Stimulated activated CD4-positive, alpha-beta T cell treated with anti-CD3 and anti-CD28 coated beads, Interleukin-15, amount 100 ng/mL, for 24 hours (primary cell): ENCODE results near the gene NCBP3.
"Not testable (repeated sequence)": the region's sequence is repeated elsewhere in the genome, so short reads cannot be mapped to it uniquely, and the experiment has no call there.

Experiments
- DNase-seq: peaks from one replicate; pipeline ENCODE4 v3.0.0-alpha.2; 2020

NCBP3 gene

GRCh38 chr17:3809135-3809534, 36.9 kb downstream of the NCBP3 start:
- no peak for DNase-seq

DNA sequence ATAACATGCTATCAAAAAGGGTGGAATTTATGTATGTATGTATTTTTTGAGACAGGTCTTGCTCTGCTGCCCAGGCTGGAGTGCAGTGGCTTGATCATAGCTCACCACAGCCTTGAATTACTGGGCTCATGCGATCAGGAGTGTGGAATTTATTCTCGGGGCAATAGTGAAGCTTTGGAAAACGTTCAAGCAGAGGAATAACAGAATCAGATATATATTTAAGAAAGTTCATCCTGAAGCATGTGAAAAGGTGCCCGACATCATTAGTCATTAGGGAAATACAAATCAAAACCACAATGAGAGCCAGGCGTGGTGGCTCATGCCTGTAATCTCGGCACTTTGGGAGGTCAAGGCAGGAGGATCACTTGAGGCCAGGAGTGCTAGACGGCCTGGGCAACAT, 37.3 kb downstream of the NCBP3 start:
- no peak for DNase-seq

GRCh38 chr17:3805581-3805980, 40.5 kb downstream of the NCBP3 start:
- no peak for DNase-seq

GRCh38 chr17:3804503-3804931, 41.5 kb downstream of the NCBP3 start:
- peak; percentile 23 for DNase-seq

GRCh38 chr17:3803308-3803640, 42.8 kb downstream of the NCBP3 start:
- no peak for DNase-seq

DNA sequence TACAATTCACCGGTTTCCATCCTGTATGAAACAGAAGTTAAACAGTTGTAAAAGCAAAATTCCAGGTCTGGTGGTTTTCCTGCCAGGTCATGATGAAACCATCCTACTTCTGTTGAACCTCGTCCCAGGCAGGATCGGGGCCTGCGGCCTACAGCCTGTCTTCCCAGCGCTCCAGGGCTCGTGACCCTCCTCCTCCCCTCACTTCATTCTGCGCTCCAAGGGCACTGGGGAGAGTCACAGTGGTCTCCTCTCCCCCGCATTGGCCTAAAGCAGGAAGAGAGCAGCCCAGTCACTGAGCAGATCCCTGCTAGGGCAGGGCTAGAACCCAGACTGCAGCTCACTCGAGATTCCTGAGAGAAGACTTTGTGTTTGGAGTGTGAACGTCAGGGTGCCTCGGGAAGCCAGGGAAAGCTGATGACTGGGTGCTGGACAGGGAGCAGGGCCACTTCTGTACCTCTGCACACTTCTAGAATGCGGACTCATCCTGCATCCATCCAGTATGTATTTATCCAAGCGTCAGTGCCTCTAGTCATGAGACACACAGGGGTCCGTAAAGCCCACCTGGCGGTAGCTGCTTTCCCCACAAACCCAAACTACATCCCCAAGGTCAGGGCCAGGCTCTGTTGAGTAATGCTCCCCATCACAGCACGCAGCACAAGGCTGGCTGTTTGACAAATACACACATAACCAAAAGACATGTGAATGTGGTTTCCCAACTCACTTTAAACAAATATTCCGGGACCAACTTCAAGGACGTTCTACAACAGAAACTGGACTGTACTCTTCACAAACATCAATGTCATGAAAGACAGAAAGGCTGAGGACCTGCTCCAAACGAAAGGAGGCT, 43.4 kb downstream of the NCBP3 start:
- DNase-seq = no peak

GRCh38 chr17:3801792-3802191, 44.3 kb downstream of the NCBP3 start:
- DNase-seq = no peak

- no peak for DNase-seq
These were observed 44.7 kb downstream of the NCBP3 start for GRCh38 chr17:3801347-3801746.

DNA sequence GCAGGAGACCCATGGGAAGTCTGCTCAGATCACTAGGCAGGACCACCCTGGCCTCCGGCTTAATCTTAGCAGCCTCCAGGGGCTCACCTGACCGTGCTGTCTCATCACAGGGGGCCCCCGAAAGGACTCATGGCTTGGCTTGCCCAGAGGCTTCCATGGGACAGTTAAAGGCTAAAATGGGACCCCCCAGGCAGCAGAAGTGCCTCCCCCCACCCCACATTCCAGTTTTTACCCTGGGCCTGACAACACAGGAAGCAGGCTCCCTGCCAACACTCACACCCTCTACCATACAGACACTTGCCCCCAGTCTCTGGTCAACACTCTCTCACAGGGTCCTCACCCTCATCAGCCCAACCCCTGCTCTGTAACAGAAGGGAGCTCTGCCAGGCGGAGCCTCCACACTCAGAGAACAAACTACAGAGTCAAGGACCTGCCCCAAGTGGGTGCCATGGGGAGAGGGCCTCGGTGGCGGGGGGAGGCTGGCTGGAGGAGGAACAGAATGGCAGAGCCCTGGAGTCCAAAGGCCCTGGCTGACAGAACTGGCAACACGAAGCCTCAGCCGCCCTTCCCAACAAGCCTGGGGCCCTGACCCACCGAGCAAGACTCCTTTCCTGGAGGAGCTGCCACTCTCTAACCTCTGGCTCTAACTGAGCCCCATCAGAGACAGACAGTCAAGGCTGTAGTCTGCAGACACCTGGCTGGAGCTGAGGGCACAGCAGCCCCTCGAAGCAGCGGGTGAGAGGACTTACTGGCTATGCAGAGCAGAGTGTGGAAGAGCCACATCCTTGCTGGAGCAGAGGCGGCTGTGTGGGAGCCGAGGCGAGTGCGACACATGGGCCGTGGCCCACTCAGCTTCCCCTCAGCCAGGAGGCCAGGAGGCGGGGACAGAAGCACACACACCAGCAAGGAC, 45.4 kb downstream of the NCBP3 start, which contains the start of gene ITGAE:
TSS of gene ITGAE (minus strand) at position 827 of the 910 bp plus-strand sequence. CDS start at position 783, 44 bp downstream.
- DNase-seq = no peak

DNA sequence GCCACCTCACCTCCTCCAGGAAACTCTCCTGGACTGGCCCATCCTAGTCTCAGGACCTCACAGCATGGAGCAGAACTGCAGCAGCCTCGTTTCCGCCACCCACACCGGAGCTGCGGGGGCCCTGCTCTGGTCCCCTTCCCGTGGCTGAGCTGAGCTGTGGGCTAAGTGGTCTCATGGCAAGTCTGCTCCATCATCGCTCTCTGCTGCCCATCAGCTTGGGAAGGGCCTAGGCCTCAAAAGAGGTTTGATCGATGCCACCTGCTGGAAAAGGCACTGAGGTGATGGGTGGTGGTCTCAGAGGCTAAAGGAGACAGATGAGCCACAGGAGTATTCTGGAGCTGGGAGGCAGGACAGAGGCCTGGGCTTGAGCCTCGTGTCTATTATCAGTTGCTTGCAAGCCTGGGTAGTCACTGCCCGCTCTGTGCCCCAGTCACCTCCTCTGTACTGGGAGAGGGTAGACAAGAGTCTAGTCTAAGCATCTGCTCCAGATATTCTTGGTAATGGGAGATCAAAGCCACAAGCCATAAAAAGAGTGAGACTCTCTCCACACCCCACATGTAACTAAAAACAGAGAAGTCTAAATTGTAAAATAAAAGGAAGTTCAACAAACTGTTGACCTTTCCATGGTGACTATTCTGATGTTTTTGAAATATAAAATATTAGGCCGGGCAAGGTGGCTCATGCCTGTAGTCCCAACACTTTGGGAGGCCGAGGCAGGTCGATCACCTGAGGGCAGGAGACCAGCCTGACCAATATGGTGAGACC, 46.7 kb downstream of the NCBP3 start:
- DNase-seq = no peak

- no peak for DNase-seq
These were observed 47.5 kb downstream of the NCBP3 start for GRCh38 chr17:3798273-3799180.

- DNase-seq = peak; percentile 20
These were observed 49.2 kb downstream of the NCBP3 start for GRCh38 chr17:3796822-3797170.

DNA sequence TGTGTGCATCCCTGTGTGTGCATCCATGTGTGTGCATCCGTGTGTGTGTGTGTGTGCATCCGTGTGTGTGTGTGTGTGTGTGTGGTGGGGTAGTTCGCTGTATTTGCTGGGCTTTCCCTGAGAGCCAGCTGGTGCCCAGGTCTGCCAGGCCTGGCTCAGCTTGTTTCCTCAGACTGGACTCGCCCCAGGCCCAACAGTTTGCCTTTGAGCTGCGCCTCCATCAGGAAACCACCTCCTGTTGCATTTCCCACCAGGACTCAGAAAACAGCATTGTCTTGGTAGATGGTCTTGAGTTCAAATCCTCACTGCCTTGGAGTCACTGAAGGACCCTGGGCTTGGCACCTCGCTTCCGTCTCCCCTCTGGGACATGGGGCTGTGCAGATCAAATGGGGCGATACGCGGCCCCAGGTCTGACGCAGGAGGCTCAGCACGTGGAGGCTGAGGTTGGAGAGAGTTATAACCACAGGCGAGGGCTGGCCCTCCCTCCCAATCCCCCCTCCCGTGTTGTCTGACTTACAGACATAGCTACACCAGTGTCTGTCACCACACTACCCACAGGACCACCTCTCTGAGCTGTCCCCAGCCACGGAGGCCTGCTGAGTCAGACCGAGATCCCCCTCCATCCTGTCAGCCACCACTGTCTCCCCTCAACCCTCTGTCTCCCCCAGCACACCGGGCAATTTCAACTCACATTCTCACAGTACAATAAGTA, 49.8 kb downstream of the NCBP3 start:
- DNase-seq = peak; percentile 78

DNA sequence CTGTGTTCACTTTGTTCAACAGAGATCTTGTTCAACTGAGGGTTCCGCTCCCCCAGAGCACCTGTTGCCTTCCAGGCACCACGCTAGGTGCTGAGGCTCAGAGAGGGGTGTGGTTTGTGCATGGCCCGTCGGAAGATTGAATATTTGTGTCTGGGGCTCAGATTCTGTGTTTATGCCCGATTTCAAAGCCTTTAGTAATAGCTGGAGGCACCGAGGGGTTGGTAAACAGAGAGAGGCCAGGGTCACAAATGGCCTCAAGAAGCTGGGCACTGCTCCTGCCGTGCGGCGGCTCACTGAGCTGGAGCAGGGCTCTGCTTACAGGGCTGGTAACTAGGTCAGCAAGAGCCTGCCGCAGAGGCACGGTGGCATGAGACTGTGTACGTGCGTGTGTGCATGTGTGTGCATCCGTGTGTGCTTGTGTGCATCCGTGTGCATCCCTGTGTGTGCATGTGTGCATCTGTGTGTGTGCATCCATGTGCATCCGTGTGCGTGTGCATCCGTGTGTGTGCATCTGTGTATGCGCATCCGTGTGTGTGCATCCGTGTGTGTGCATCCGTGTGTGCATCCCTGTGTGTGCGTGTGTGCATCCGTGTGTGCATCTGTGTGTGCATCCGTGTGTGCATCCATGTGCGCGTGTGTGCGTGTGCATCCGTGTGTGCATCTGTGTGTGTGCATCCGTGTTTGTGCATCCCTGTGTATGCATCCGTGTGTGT, 50.5 kb downstream of the NCBP3 start:
- no peak for DNase-seq

DNA sequence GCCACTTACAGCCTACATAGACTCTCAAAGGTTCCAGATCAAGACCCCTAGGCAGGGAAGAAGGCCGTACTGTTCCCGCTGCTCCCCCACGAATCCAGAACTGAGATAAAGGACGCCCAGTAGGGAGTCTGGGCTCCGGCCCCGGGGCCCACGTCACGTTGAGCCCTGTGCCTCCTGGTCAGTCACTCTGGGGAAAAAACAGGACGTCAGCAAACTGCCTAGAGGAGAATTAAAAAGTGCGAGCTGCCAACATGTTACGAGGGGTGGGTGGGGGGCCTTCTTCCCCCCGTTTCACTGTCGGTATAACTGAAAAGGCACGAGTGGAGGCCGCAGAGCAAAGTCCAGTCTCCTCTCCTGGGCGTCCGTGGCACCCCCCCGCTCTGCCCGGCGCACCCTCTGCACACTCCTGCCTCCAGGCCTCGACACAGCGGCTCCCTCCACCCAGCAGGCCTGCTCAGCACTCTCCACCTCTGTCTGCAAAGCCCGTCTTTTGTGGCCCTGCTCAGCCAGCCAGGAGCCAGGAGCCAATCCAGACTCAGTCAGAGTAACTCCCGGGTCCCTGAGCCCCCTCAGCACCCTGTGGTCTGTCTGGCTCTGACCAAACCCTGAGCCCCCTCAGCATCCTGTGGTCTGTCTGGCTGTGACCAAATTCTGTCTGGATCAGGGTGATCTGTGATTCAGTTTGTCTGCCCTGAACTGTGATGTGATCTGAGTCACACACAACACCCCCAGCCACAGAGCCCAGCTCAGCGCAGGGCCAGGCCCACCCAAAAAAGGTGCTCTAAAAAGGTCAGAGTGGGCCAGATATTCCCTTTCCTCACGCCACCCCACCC, 51.3 kb downstream of the NCBP3 start:
- DNase-seq = peak; percentile 33

GRCh38 chr17:3794152-3794551, 51.9 kb downstream of the NCBP3 start:
- DNase-seq = not testable (repeated sequence)

GRCh38 chr17:3793258-3793657, 52.8 kb downstream of the NCBP3 start:
- DNase-seq = not testable (repeated sequence)

GRCh38 chr17:3792481-3792880, 53.6 kb downstream of the NCBP3 start:
- DNase-seq = no peak

DNA sequence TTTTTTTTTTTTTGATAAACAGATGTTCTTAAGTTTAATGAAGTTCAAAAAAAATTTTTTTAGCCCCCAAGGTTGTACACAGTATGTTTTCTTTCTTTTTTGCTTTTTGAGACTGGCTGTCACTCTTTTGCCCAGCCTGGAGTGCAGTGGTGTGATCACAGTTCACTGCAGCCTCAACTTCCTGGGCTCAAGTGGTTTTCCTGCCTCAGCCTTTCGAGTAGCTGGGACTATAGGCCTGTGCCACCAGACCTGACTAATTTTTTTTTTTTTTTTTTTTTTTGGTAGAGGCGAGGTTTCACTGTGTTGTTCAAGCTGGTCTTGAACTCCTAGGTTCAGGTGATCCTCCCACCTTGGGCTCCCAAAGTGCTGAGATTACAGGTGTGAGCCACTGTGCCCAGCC, 57.8 kb downstream of the NCBP3 start:
- DNase-seq = no peak

GRCh38 chr17:3785323-3785722, 60.7 kb downstream of the NCBP3 start:
- DNase-seq = not testable (repeated sequence)
